Liver (tissue), 9 donors: ENCODE measurements around the gene SON. TPM values are rescaled to one million over a fixed set of nuclear protein-coding genes. Genes with fewer than 3 reads are reported as not detected.

Experiments
- DNase-seq: peaks from one replicate; pipeline ENCODE4 v3.0.0-alpha.2; 2017; ENCODE audit warnings: low spot score
- H3K27ac ChIP-seq, 2 donors: one replicate each; pipeline ENCODE4 v1.7.0; 2013; ENCODE audit warnings: inconsistent platforms in 2 of 2, low read length in 2 of 2, control low read depth in 1 of 2, low read depth in 1 of 2, mild to moderate bottlenecking in 1 of 2
- H3K27me3 ChIP-seq, 4 donors: one replicate each; pipeline versions ENCODE4 v1.6.1 to v1.7.0; 2013; ENCODE audit warnings: low read length in 3 of 4, inconsistent platforms in 1 of 4, mild to moderate bottlenecking in 1 of 4, moderate library complexity in 1 of 4; ENCODE audit not compliant: control insufficient read depth in 4 of 4, insufficient read depth in 4 of 4
- H3K36me3 ChIP-seq, 4 donors: one replicate each; pipeline versions ENCODE4 v1.6.1 to v1.7.0; 2013; ENCODE audit warnings: low read length in 3 of 4, mild to moderate bottlenecking in 3 of 4, low read depth in 1 of 4, moderate library complexity in 1 of 4; ENCODE audit not compliant: control insufficient read depth in 4 of 4, insufficient read depth in 3 of 4
- H3K4me1 ChIP-seq, 4 donors: one replicate each; pipeline versions ENCODE4 v1.6.1 to v1.7.0; 2013; ENCODE audit warnings: low read length in 3 of 4, mild to moderate bottlenecking in 3 of 4, moderate library complexity in 1 of 4; ENCODE audit not compliant: control insufficient read depth in 4 of 4, insufficient read depth in 4 of 4
- H3K4me3 ChIP-seq, 3 donors: one replicate each; pipeline versions ENCODE4 v1.6.1 to v1.7.0; 2013; ENCODE audit warnings: low read length in 3 of 3, control low read depth in 1 of 3, low read depth in 1 of 3, mild to moderate bottlenecking in 1 of 3
- H3K9ac ChIP-seq, 2 donors: one replicate each; pipeline ENCODE4 v1.7.0; 2013; ENCODE audit warnings: low read length in 2 of 2, mild to moderate bottlenecking in 2 of 2, moderate library complexity in 2 of 2, control low read depth in 1 of 2, low read depth in 1 of 2
- H3K9me3 ChIP-seq, 4 donors: one replicate each; pipeline versions ENCODE4 v1.6.1 to v1.7.0; 2013; ENCODE audit warnings: low read length in 3 of 4; ENCODE audit not compliant: control insufficient read depth in 4 of 4
- EGR1 ChIP-seq, 2 donors: IDR thresholded peaks; 2 replicates each; pipeline ENCODE4 v1.6.1; 2016 to 2018; ENCODE audit warnings: antibody characterized with exemption in 2 of 2, low read depth in 2 of 2
- FOXA1 ChIP-seq: IDR thresholded peaks from 2 replicates; pipeline ENCODE4 v1.6.1; 2016; ENCODE audit warnings: antibody characterized with exemption
- FOXA2 ChIP-seq: IDR thresholded peaks from 2 replicates; pipeline ENCODE4 v1.6.1; 2016; ENCODE audit warnings: antibody characterized with exemption
- HNF4G ChIP-seq: IDR thresholded peaks from 2 replicates; pipeline ENCODE4 v1.6.1; 2016; ENCODE audit warnings: antibody characterized with exemption
- JUND ChIP-seq, 2 donors: IDR thresholded peaks; 2 replicates each; pipeline ENCODE4 v1.6.1; 2016; ENCODE audit warnings: antibody characterized with exemption in 2 of 2
- MAX ChIP-seq: IDR thresholded peaks from 2 replicates; pipeline ENCODE4 v1.6.1; 2016; ENCODE audit warnings: antibody characterized with exemption
- NR2F2 ChIP-seq: IDR thresholded peaks from 2 replicates; pipeline ENCODE4 v1.6.1; 2016; ENCODE audit warnings: antibody characterized with exemption
- RAD21 ChIP-seq, 2 donors: IDR thresholded peaks; 2 replicates each; pipeline ENCODE4 v1.6.1; 2016; ENCODE audit warnings: antibody characterized with exemption in 2 of 2, mild to moderate bottlenecking in 2 of 2
- RXRA ChIP-seq, 2 donors: IDR thresholded peaks; 2 replicates each; pipeline ENCODE4 v1.6.1; 2017 to 2018; ENCODE audit warnings: antibody characterized with exemption in 2 of 2, mild to moderate bottlenecking in 1 of 2
- SP1 ChIP-seq: IDR thresholded peaks from 2 replicates; pipeline ENCODE4 v1.6.1; 2018; ENCODE audit warnings: antibody characterized with exemption, mild to moderate bottlenecking
- TAF1 ChIP-seq: conservative IDR thresholded peaks from 2 replicates; pipeline ENCODE4 v1.6.1; 2016; ENCODE audit warnings: antibody characterized with exemption, mild to moderate bottlenecking
- WGBS: extraction: QIAGEN DNeasy Blood & Tissue Kit; methylation state at CpG from one replicate; pipeline ENCODE4 v1.1.7; 2013; 5-methylcytosine and 5-hydroxymethylcytosine counted together
- polyA plus RNA-seq, 2 donors: library from polyadenylated mRNA; stranded (reverse) in 1 of 2; unstranded in 1 of 2; fragments of 200-250 nt in 1 of 2; fragments of >200 nt in 1 of 2; fragmentation: Nextera tagmentation in 1 of 2; extraction: Ambion mirVana in 1 of 2; gene quantifications; one replicate each; pipeline versions ENCODE4 v1.2.1 to v1.2.3, GENCODE V29; 2013 to 2015
- total RNA-seq, 2 donors: library from RNA; depleted of rRNA; stranded (reverse); fragments of >200 nt; gene quantifications; one replicate each; pipeline ENCODE4 v1.2.3, GENCODE V29; 2014
- TF ChIP-seq, protein P1 (sequence below): fragments of 150-350 bp; IDR thresholded peaks from 2 replicates; pipeline ENCODE4 v1.5.1; 2017; ENCODE audit warnings: improper control_type of control experiment, low read depth, low read length; ENCODE audit not compliant: missing input control
- TF ChIP-seq, protein P2 (sequence below): IDR thresholded peaks from 2 replicates; pipeline ENCODE4 v1.6.1; 2016; ENCODE audit warnings: antibody characterized with exemption
- donor health status: healthy.
- donor health status: healthy.
- donor health status: healthy.
- donor health status: healthy.
- donor health status: healthy.

The SON gene
- total and polyA plus RNA-seq, 4 donors: 42.7 to 264 (median 157) TPM

DNA sequence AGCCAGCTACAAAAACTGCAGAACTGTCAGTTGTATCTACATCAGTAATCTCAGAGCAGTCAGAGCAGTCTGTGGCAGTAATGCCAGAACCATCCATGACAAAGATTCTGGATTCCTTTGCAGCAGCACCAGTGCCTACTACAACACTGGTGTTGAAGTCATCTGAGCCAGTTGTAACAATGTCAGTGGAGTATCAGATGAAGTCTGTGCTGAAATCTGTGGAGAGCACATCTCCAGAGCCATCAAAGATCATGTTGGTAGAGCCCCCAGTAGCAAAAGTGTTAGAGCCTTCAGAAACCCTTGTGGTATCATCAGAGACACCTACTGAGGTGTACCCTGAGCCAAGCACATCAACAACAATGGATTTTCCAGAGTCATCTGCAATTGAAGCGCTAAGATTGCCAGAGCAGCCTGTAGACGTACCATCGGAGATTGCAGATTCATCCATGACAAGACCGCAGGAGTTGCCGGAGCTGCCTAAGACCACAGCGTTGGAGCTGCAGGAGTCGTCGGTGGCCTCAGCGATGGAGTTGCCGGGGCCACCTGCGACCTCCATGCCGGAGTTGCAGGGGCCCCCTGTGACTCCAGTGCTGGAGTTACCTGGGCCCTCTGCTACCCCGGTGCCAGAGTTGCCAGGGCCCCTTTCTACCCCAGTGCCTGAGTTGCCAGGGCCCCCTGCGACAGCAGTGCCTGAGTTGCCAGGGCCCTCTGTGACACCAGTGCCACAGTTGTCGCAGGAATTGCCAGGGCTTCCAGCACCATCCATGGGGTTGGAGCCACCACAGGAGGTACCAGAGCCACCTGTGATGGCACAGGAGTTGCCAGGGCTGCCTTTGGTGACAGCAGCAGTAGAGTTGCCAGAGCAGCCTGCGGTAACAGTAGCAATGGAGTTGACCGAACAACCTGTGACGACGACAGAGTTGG is 7.3 kb downstream of the SON start:
- 98% methylated on average over 19 of the region's 19 CpGs for WGBS
- H3K9ac ChIP-seq: no peak overlapping the region
- H3K27ac ChIP-seq: no peak overlapping the region
- H3K27me3 ChIP-seq: no peaks in the 10 kb centered on the region
- TF ChIP-seq SP1: no peak
- no peak for TF ChIP-seq RAD21 (IDR thresholded peaks at IDR 0.05)
- no peaks in the 10 kb centered on the region for H3K9me3 ChIP-seq
- DNase-seq: no peak
- peaks cover 33 to 64% (median 56%) of the 10 kb centered on the region in 4 donors for H3K36me3 ChIP-seq
- H3K4me3 ChIP-seq: no peak overlapping the region
- H3K4me1 ChIP-seq: peaks cover 0 to 11% (median 6%) of the 10 kb centered on the region in 4 donors

GRCh38 chr21:33550772-33551660 is 8.2 kb downstream of the SON start:
- Histone ChIP-seq H3K4me1 (peaks cover 0 to 4% (median 0%) of the 10 kb centered on the region in 4 donors), H3K9me3 (no peaks in the 10 kb centered on the region)

GRCh38 chr21:33551664-33552063 is 8.8 kb downstream of the SON start:
- DNase-seq: no peak
- H3K9ac ChIP-seq: no peak overlapping the region
- H3K4me3 ChIP-seq: no peak overlapping the region
- H3K4me1 ChIP-seq: peaks cover 0 to 3% (median 0%) of the 10 kb centered on the region in 4 donors
- no peak for TF ChIP-seq HNF4G
- TF ChIP-seq RXRA (IDR thresholded peaks at IDR 0.05): no peak
- no peak for TF ChIP-seq SP1
- no peak for TF ChIP-seq NR2F2
- TF ChIP-seq TAF1: no peak
- TF ChIP-seq MAX: no peak
- TF ChIP-seq FOXA1: no peak
- no peak for TF ChIP-seq FOXA2
- TF ChIP-seq, protein P1, sequence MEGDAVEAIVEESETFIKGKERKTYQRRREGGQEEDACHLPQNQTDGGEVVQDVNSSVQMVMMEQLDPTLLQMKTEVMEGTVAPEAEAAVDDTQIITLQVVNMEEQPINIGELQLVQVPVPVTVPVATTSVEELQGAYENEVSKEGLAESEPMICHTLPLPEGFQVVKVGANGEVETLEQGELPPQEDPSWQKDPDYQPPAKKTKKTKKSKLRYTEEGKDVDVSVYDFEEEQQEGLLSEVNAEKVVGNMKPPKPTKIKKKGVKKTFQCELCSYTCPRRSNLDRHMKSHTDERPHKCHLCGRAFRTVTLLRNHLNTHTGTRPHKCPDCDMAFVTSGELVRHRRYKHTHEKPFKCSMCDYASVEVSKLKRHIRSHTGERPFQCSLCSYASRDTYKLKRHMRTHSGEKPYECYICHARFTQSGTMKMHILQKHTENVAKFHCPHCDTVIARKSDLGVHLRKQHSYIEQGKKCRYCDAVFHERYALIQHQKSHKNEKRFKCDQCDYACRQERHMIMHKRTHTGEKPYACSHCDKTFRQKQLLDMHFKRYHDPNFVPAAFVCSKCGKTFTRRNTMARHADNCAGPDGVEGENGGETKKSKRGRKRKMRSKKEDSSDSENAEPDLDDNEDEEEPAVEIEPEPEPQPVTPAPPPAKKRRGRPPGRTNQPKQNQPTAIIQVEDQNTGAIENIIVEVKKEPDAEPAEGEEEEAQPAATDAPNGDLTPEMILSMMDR: no peak
- TF ChIP-seq EGR1 (IDR thresholded peaks at IDR 0.05; ENCODE audit: low read depth in 2 of 2): no peak
- H3K27ac ChIP-seq: no peak overlapping the region
- 95% methylated on average over 2 of the region's 2 CpGs for WGBS
- no peaks in the 10 kb centered on the region for H3K9me3 ChIP-seq
- no peaks in the 10 kb centered on the region for H3K27me3 ChIP-seq
- peaks cover 34 to 64% (median 61%) of the 10 kb centered on the region in 4 donors for H3K36me3 ChIP-seq

More at GRCh38 chr21:33550772-33551660, 8.2 kb downstream of the SON start:
- no peak for DNase-seq
- Histone ChIP-seq H3K9ac (no peak overlapping the region), H3K4me3 (no peak overlapping the region), H3K27ac (no peak overlapping the region), H3K36me3 (peaks cover 34 to 64% (median 59%) of the 10 kb centered on the region in 4 donors), H3K27me3 (no peaks in the 10 kb centered on the region)
- TF ChIP-seq JUND (IDR thresholded peaks at IDR 0.05): no peak
- TF ChIP-seq, protein P2, sequence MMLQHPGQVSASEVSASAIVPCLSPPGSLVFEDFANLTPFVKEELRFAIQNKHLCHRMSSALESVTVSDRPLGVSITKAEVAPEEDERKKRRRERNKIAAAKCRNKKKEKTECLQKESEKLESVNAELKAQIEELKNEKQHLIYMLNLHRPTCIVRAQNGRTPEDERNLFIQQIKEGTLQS: no peak
- 98% methylated on average over 23 of the region's 23 CpGs for WGBS
